Measurements from ENCODE around the gene ZNF385B. TPM values are rescaled to one million over a fixed set of nuclear protein-coding genes. Genes with fewer than 3 reads are reported as not detected.

The ZNF385B gene
- total RNA-seq, 4 donors from 2014 or later = 0.51 to 2.9 (median 1.7) TPM

DNA sequence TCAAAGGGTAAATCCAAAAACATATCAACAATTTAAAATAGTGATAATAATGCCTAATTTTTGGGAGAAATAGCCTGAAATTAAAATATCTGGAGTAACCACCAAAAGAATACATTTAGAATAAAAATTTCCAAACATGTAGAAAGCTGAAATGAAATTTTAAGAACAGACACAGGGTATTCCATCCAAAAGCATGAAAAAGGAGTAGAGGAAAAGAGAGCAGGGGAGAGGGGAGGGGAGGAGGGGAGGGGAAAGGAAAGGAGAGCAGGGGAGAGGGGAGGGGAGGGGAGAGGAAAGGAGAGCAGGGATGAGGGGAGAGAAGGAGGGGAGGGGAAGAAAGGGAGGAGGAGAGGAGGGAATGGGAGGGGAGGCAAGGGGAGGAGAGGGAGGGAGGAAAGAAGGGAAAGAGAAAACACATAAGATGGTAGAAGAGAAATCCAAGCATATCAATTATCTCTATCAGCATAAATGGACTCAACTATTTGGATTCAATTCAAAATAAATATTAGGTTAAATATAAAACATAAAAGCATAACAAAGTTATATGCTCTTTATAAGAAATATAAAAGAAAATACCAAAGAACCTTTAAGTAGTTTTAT, 141.1 kb downstream of the ZNF385B start:
- TF ChIP-seq, protein P1, sequence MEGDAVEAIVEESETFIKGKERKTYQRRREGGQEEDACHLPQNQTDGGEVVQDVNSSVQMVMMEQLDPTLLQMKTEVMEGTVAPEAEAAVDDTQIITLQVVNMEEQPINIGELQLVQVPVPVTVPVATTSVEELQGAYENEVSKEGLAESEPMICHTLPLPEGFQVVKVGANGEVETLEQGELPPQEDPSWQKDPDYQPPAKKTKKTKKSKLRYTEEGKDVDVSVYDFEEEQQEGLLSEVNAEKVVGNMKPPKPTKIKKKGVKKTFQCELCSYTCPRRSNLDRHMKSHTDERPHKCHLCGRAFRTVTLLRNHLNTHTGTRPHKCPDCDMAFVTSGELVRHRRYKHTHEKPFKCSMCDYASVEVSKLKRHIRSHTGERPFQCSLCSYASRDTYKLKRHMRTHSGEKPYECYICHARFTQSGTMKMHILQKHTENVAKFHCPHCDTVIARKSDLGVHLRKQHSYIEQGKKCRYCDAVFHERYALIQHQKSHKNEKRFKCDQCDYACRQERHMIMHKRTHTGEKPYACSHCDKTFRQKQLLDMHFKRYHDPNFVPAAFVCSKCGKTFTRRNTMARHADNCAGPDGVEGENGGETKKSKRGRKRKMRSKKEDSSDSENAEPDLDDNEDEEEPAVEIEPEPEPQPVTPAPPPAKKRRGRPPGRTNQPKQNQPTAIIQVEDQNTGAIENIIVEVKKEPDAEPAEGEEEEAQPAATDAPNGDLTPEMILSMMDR (IDR thresholded peaks at IDR 0.05; ENCODE audit: low read depth) = no peak

DNA sequence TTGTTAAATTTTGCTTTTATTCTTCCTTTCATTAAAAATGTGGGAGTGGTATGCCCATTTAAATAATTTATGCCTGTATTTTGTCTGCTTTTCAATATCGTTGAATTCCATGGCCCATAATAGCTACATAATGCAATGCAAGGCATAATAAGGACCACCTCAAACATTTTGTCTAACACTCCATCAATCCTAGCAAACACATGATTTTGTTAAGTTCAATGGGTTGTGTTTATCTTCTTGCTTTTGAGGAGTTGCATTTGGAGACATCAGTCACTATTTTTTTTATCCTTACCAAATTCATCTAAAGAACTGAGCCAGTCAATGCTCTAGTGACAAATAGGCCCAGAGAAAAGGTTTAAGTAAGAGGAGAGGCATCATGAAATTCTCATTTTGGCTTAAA, 145.5 kb downstream of the ZNF385B start:
- TF ChIP-seq, protein P1 (IDR thresholded peaks at IDR 0.05; ENCODE audit: low read depth) = no peak

DNA sequence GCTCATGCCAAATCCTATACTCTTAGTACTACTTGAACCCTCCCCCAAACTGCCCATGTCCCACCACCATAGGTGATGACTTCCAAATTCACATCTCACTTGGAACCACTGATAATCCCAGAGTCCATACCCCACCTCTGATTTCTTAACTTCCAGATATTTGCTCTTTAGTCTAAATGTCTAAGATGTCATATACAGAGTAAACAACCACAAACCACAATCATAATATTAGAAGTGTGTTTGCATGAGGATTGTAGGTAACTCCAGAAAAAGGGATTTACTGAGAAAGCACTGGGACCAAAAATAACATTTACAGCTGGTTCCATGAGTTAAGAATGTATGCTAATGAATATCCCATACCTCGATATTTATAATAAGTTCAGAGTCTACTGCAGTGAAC, 146.2 kb downstream of the ZNF385B start:
- TF ChIP-seq, protein P1 (IDR thresholded peaks at IDR 0.05; ENCODE audit: low read depth) = no peak

DNA sequence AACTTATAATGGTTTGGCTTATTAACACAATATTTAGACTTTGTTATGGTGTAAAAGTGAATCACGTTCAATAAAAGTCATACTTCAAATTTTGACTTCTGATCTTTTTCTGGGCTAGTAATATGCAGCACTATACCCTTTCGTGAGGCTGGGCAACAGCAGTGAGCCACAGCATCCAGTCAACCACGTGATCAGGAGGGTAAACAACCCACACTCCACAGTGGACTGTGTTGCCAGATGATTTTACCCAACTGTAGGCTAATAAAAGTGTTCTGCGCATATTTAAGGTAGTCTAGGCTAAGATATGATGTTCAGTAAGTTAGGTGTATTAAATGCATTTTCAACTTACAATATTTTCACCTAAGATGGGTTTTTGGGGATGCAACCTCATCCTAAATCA, 148.6 kb downstream of the ZNF385B start:
- TF ChIP-seq, protein P1 (IDR thresholded peaks at IDR 0.05; ENCODE audit: low read depth) = no peak

DNA sequence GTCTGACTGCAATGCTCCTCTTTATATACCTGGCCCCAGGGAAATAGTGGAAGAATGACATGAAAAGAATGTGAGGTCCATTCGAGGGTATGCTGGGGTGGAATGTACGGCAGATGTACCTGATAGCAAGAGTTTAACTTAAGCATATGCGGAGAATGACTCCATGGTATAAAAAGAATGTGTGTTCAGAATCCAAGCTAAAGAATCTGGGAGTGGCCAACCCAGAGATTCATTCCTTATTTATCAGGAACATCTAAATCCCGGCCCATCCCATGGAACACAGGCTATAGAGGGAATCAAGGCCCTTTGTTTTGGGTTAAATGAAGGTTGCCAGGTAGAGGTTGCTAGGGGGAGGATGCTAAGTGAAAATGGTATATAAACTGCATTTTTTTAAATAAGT, 150.0 kb downstream of the ZNF385B start:
- TF ChIP-seq, protein P1 (IDR thresholded peaks at IDR 0.05; ENCODE audit: low read depth) = no peak

DNA sequence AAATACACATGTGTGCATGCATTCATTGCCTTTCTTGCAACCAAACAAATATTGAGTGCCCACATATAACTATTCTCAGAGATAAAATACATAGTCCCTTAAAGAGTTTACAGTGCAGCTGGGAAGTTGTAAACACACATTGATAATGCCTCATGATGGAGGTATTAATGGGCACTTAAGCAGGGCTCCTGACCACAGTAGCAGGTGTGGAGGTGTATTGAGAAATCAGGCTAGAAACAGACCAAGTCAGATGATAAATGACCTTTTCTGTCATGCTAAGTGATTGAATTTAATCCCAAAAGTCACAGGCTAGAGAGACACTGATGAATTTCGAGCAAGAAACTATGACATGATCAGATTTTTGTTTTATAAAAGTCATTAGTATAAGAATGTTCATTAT, 157.7 kb downstream of the ZNF385B start:
- TF ChIP-seq, protein P1 (IDR thresholded peaks at IDR 0.05; ENCODE audit: low read depth) = no peak

DNA sequence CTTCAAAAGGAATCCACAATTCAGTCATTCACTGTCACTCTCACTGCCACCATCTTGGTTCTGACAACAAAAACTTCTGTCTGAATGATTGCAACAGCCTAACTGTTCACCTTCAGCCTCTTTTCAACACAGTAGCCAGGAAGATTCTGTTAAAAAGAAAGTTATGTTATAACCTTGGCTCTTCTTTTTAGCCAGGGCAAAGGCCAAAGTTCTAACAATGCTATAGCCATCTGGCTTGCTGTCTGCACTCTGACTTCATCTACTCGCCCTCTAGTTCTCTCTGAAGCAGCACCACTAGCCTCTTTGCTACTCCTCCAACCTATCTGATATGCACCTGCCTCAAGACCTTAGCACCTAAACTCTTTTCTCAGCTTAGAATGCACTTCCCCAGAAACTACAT, 158.5 kb downstream of the ZNF385B start:
- TF ChIP-seq, protein P1 (IDR thresholded peaks at IDR 0.05; ENCODE audit: low read depth) = no peak
